GM21528 (cell line): ENCODE measurements around the gene EPHB2.
"Not testable (repeated sequence)": the region's sequence is repeated elsewhere in the genome, so short reads cannot be mapped to it uniquely, and the experiment has no call there.

Experiments
- ATAC-seq: cut with Tn5 transposase; IDR thresholded peaks from one replicate; pipeline ENCODE4 v1.9.1; 2021; ENCODE audit warnings: mild to moderate bottlenecking, moderate library complexity; ENCODE audit not compliant: unreplicated experiment, low FRiP score

Gene EPHB2

DNA sequence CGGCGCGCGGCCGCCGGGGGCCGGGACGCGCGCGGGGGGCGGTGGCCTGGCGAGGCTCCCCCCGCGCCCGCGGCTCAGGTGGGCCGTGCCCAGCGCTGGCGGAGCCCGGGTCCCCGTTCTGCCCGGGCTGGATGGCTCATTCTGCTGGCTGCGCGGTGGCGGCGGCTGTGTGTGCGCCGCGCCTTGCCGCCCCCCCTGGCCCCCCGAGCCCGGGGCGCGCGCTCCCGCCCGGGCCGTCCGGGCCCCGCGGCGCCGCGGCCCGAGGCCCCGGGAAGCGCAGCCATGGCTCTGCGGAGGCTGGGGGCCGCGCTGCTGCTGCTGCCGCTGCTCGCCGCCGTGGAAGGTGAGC, at the start of gene EPHB2:
EPHB2 (plus strand) TSS at position 139 of the 349 bp plus-strand sequence; CDS start at position 283, 144 bp downstream.
- ATAC-seq: no peak

GRCh38 chr1:22661880-22662279, 48.8 kb upstream of the EPHB2 start:
- ATAC-seq: no peak

DNA sequence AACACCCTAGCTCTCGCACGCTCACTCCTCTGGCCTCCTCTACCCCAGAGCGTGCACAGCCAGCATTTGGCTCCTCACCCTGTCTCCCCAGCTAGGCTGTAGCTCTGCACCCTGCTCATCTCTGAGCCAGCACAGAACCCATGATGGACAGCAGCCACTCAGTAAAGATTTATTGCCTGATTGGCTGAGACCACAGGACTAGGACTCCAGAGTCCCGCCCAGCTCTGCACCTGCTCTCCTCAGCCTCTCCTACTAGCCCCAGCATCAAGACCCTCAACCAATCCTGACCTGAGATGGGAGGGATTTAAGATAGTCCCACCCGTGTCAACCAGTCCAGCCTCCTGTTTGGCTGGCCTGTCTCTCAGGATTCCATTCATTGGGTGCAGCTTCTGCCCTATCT, 48.3 kb upstream of the EPHB2 start:
- ATAC-seq: no peak

GRCh38 chr1:22662986-22663408, 47.6 kb upstream of the EPHB2 start:
- no peak for ATAC-seq

GRCh38 chr1:22665752-22666151, 44.9 kb upstream of the EPHB2 start:
- ATAC-seq: no peak

GRCh38 chr1:22666412-22666811, 44.2 kb upstream of the EPHB2 start:
- ATAC-seq: no peak

- ATAC-seq: not testable (repeated sequence)
These were observed 41.8 kb upstream of the EPHB2 start for GRCh38 chr1:22668840-22669239.

DNA sequence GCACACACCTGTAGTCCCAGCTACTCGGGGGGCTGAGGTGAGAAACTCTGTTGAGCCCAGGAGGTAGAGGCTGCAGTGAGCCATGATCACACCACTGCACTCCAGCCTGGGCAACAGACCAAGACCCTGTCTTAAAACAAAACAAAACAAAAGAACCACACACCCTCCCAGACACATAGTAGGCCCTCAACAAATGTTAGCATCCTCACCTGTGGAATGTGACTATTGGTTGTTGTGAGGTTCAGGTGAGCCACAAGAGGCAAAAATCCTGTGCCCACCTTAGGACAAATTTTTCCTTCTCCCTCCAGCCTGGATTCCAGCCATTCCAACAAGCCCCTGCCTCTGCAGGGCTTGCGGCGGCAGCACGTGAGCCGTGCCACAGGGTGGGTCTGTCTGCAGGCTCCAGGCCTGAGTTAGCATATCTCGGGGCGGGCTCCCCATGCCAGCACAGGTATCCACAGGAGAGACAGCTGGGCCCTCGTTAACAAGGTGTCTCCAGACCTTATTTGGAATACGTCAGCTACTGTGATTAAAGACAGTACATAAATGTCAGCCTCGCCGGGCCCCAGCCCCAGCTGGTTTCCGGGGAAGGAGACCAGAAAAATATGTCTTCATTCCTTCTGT, 40.2 kb upstream of the EPHB2 start:
- ATAC-seq: no peak

GRCh38 chr1:22671999-22672398, 38.6 kb upstream of the EPHB2 start:
- no peak for ATAC-seq

GRCh38 chr1:22673486-22674409, 36.9 kb upstream of the EPHB2 start:
- ATAC-seq: no peak

- no peak for ATAC-seq
These were observed 36.3 kb upstream of the EPHB2 start for GRCh38 chr1:22674410-22674749.

DNA sequence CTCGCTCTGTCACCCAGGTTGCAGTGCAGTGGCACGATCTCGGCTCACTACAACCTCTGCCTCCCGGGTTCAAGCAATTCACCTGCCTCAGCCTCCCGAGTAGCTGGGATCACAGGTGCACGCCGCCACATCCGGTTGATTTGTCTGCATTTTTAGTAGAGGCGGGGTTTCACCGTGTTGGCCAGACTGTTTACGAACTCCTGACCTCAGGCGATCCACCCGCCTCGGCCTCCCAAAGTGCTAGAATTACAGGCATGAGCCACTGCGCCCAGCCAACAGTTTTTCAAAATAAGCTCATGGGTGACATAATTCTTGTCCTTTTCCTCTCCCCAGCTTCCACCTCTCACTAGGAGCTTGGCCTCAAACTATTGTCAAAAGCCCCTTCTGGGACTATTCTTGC, 34.5 kb upstream of the EPHB2 start:
- ATAC-seq: not testable (repeated sequence)

DNA sequence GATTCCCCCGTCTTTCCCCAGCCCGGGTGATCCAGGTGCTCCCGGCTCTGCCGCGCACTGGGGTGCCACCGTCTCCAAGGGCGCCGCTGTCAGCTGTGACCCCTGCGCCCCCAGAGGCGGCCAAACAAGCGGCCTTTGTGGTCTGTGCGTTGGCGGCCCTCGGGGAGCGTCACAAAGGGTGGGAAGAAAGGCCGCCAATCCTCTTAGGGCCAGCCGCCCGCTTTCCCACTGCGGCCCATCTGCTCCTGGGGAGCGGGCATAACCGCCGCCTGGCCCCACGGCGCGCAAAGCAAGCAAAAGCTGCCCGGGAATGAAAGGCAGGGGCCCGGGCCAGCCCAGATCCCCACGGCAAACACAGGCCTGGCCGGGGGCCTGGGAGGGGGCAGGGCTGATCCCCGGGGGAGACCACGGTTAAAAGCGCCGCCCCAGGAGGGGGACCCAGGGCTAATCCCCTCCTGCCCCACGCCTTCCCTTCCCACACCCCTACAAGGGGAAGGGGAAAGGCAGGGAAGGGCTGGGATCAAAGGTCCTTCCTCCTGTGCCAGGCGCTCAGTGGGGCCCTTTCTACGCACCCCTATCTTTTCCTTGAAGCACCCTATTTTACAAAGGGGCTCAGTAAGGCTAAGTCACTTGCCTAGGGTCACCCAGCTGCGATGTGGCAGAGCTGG, 33.6 kb upstream of the EPHB2 start:
- no peak for ATAC-seq

DNA sequence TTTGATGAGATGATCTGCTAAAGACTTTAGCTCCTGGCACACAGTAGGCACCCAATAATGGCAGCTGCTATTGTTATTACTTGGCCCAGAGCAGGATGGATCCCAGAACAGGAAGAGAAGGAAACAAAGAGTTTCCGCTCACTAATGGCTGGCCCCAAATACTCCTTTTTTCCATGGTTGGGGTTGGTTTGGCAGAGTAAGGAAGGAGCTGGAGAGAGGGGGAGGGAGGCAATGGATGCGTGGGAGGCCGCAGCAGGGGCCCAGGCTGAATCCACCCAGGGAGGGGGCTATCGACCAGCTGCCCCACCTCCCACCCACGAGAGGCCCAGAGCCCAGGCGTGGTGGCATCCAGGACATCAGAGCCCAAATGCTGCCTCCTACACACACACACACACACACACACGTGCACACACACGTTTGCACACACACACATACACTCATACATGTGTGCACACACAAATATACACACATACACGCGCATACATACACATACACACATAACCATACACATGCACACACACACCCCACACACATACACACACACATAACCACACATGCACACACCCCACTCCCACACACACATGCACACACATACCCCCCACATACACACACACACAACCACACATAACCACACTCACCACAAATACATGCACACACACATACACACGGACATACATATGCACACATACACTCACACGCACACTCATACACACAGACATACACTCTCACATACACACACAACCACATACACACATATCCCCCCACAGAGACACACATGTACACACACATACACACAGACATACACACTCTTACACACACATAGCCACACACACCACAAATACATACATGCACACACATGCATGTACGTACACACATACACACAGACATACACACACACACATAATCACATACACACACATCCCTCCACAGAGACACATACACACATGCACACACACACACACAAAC, 32.4 kb upstream of the EPHB2 start:
- no peak for ATAC-seq

- ATAC-seq: no peak
These were observed 29.9 kb upstream of the EPHB2 start for GRCh38 chr1:22680726-22681125.

- ATAC-seq: no peak
These were observed 28.9 kb upstream of the EPHB2 start for GRCh38 chr1:22681556-22682276.

- no peak for ATAC-seq
These were observed 27.1 kb upstream of the EPHB2 start for GRCh38 chr1:22683547-22683946.

DNA sequence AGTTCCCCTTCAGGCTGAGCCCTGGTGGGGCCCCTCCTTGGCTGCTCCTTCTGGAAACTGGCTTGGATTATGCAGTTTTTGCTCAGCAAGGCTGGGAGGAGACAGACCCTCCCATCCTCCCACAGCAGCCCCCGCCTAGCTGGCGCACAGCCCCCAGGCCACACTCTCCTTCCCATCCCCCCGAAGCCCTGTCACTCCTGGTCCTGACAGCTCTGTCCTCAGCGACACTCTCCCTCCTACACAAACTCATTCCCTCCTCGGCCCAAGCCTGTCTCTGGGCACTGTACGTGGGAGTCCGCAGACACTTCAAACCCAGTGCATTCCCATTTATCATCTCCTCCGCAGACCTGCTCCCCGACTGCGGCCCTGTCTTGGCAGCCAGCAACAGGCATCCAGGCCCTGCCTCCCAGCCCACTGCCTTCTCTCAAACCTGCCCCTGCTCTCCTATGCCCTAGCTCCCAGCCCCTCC, 25.0 kb upstream of the EPHB2 start:
- ATAC-seq: no peak

DNA sequence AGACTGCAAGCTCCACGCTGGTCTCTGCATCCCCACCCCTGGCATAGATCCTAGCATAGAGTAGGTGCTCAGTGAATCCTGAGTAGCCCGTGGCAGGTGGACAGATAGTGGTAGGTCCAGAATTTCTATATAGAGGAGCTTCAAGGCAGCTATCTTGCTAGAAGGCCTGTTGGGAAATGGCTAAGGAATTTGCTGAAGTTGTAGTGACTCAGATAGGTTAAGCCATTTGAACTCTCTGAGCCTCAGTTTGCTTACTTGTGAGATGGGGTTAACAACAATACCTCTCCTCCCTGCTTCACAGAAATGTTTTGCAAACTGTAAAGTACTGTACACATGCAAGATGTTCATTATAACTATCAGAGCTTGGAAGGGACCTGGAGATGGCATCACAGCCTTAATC, 23.4 kb upstream of the EPHB2 start:
- no peak for ATAC-seq

- no peak for ATAC-seq
These were observed 22.2 kb upstream of the EPHB2 start for GRCh38 chr1:22688466-22688865.
